ENCODE data around the gene ST7. TPM values are rescaled to one million over a fixed set of nuclear protein-coding genes. Genes with fewer than 3 reads are reported as not detected.

Gene ST7
- total RNA-seq, 2 donors from 2014 or later = 24.6 to 34.3 TPM

GRCh38 chr7:117064688-117065087 lies 111.4 kb downstream of the ST7 start:
- ATAC-seq (no peak), DNase-seq (no peak)
- intact Hi-C loops (cut with DNase I) = no loop called here
- no peak overlapping the region for H3K4me3 ChIP-seq
- H3K4me1 ChIP-seq = peaks cover 29% of the 10 kb centered on the region
- WGBS, 2 donors = 95% methylated on average over 3 of the region's 3 CpGs
- no peaks in the 10 kb centered on the region for H3K27me3 ChIP-seq
- no peaks in the 10 kb centered on the region for H3K9me3 ChIP-seq
- no peaks in the 10 kb centered on the region for H3K36me3 ChIP-seq (replicated peaks in 1 of 2; ENCODE audit: insufficient read depth in 1 of 2, low read depth in 2 of 2)
- H3K27ac ChIP-seq = no peak overlapping the region
- TF ChIP-seq CTCF (IDR thresholded peaks at IDR 0.05) (no peak), POLR2A (IDR thresholded peaks at IDR 0.05) (no peak)

- Histone ChIP-seq H3K27ac (no peak overlapping the region), H3K4me3 (no peak overlapping the region), H3K9me3 (no peaks in the 10 kb centered on the region), H3K36me3 (replicated peaks in 1 of 2; ENCODE audit: insufficient read depth in 1 of 2, low read depth in 2 of 2) (no peaks in the 10 kb centered on the region), H3K27me3 (no peaks in the 10 kb centered on the region), H3K4me1 (peaks cover 31% of the 10 kb centered on the region)
- DNase-seq (no peak), ATAC-seq (no peak)
- 89% methylated on average over 3 of the region's 3 CpGs for WGBS, 2 donors
- intact Hi-C loops (cut with DNase I) = no loop called here
- no peak for TF ChIP-seq CTCF (IDR thresholded peaks at IDR 0.05)
- no peak for TF ChIP-seq POLR2A (IDR thresholded peaks at IDR 0.05)
Measured at GRCh38 chr7:117065571-117066150, 112.4 kb downstream of the ST7 start.

GRCh38 chr7:117066668-117067067 lies 113.4 kb downstream of the ST7 start:
- no peaks in the 10 kb centered on the region for H3K9me3 ChIP-seq
- ATAC-seq = no peak
- intact Hi-C loops (cut with DNase I) = no loop called here
- WGBS, 2 donors = 89 to 97% methylated on average over 3 of the region's 3 CpGs
- DNase-seq = no peak
- no peak overlapping the region for H3K4me3 ChIP-seq
- H3K27ac ChIP-seq = no peak overlapping the region
- TF ChIP-seq CTCF (IDR thresholded peaks at IDR 0.05) = no peak
- TF ChIP-seq POLR2A (IDR thresholded peaks at IDR 0.05) = no peak
- peaks cover 32% of the 10 kb centered on the region for H3K4me1 ChIP-seq
- H3K27me3 ChIP-seq = no peaks in the 10 kb centered on the region
- no peaks in the 10 kb centered on the region for H3K36me3 ChIP-seq (replicated peaks in 1 of 2; ENCODE audit: insufficient read depth in 1 of 2, low read depth in 2 of 2)

GRCh38 chr7:117067340-117067739 lies 114.0 kb downstream of the ST7 start:
- intact Hi-C loops (cut with DNase I) = no loop called here
- no peak overlapping the region for H3K27ac ChIP-seq
- no peaks in the 10 kb centered on the region for H3K27me3 ChIP-seq
- no peak for DNase-seq
- no peak for ATAC-seq
- H3K9me3 ChIP-seq = no peaks in the 10 kb centered on the region
- H3K4me1 ChIP-seq = peaks cover 32% of the 10 kb centered on the region
- TF ChIP-seq POLR2A (IDR thresholded peaks at IDR 0.05) (no peak), CTCF (IDR thresholded peaks at IDR 0.05) (no peak)
- 73 to 90% methylated on average over 1 of the region's 1 CpG for WGBS, 2 donors
- no peaks in the 10 kb centered on the region for H3K36me3 ChIP-seq (replicated peaks in 1 of 2; ENCODE audit: insufficient read depth in 1 of 2, low read depth in 2 of 2)
- no peak overlapping the region for H3K4me3 ChIP-seq

- peak; percentile 33 to 66 (median 46) for DNase-seq
- peaks cover 41% of the 10 kb centered on the region for H3K4me1 ChIP-seq
- H3K9me3 ChIP-seq = no peaks in the 10 kb centered on the region
- H3K27me3 ChIP-seq = no peaks in the 10 kb centered on the region
- 47 to 51% methylated on average over 5 of the region's 5 CpGs for WGBS, 2 donors
- H3K36me3 ChIP-seq (replicated peaks in 1 of 2; ENCODE audit: insufficient read depth in 1 of 2, low read depth in 2 of 2) = no peaks in the 10 kb centered on the region
- H3K4me3 ChIP-seq = no peak overlapping the region
- peak overlapping the region in 3 of 4 donors; percentile 8 to 20 (median 17) for H3K27ac ChIP-seq
- no peak for ATAC-seq
- intact Hi-C loops (cut with DNase I) = no loop called here
- TF ChIP-seq CTCF (IDR thresholded peaks at IDR 0.05) (no peak), POLR2A (IDR thresholded peaks at IDR 0.05) (no peak)
Measured at GRCh38 chr7:117068511-117069145, 115.3 kb downstream of the ST7 start.
